Measurements from ENCODE around the gene ANKRD7.
"Not testable (repeated sequence)": the region's sequence is repeated elsewhere in the genome, so short reads cannot be mapped to it uniquely, and the experiment has no call there.

The ANKRD7 gene

DNA sequence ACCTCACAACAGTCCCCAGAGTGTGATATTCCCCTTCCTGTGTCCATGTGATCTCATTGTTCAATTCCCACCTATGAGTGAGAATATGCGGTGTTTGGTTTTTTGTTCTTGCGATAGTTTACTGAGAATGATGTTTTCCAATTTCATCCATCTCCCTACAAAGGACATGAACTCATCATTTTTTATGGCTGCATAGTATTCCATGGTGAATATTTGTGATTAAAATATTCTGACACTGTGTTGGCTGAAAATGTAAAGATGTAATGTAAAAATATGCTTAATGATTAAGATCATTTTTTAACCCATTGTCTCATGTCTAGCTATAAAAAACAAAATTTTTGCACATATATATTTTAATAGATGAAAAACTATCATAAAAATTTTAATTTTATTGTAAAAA lies 15.8 kb downstream of the ANKRD7 start:
- not testable (repeated sequence) for FAIRE-seq

DNA sequence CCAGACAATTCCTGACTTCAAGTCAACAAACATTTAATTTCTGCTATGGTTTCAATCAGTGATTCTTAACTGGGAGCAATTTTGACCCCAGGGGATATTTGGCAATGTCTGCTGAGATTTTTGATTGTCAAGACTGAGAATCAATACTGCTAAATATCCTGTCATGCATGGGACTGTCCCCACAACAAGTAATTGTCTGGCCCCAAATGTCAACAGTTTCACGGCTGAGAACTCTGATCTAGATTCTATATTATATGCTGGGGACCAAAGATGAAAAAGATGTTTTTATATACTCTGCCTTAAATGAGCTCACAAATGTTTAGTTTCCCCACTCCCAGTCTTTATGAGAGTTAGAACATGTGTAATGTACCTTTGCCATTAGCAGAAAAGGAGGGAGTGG lies 19.2 kb downstream of the ANKRD7 start:
- FAIRE-seq = no peak

DNA sequence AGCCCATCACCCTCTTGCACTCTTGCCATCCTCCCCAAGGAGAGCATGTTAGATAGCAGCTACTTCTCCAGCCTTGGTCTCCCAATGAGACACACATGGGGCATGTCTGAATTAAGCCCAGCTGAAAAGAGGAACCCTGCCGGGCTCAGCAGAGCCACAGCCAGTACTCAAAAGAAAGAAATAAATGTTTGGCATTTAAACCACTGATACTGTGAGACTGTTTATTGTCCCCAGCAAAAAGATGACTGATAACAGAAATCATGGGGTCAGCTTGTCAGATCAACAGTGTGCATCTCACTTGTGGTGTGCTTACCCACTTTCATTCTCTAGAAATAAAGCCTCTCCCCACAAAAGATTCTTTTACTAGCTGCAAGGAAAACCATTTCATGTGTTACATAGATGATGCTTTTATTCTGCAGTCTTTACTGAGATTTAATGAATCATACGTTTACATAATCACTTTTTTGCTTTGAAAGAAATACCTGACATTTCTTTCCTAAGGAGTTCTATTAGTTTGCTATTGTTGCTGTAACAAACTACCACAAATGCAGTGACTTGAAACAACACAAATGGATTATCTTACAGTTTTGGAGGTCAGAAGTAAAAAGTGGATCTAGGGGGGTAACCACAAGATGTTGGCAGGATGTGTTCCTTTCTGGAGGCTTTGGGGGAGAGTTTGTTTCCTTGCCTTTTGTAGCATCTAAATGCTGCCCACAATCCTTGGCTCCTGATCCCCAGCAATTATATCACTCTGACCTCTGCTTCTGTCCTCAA lies 20.9 kb downstream of the ANKRD7 start:
- FAIRE-seq = no peak

- peak; percentile 6 for FAIRE-seq
Measured at GRCh38 chr7:118250860-118251494, 26.5 kb downstream of the ANKRD7 start.

DNA sequence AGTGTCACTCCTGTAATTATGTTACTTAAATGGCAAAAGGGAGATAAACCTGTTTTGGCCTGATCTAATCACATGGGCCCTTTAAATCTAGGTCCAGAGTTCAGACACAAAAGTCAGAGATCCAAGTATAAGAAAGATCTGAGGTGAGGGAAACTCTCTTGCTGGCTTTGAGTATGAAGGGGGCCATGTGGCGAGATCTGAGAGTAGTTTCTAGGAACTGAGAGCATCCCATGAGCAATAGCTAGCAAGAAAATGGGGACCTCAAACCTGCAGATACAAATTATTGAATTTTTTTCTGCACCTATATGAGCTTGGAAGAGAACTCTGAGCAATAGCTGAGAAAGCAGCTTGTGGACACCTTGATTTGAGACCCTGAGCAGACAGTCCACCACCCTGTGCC lies 27.6 kb downstream of the ANKRD7 start:
- no peak for FAIRE-seq

DNA sequence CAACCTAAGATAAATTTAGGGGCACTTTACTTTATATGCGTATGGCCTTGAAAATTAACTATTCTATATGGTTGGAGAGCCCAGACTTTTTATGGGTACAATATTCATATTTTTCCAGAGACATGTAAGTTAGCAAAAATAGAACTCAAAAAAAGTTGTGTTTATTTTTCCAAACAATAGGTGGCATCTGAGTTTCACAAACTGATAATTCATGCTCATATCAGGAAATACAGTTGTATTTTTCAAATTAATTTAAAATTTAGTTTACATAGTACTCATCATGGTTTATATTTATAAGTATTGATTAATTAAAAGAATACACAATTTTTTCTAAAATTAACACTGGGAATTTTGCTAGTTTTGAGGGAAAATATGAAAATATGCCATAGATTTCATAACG lies 34.6 kb downstream of the ANKRD7 start:
- peak; percentile 49 for FAIRE-seq

DNA sequence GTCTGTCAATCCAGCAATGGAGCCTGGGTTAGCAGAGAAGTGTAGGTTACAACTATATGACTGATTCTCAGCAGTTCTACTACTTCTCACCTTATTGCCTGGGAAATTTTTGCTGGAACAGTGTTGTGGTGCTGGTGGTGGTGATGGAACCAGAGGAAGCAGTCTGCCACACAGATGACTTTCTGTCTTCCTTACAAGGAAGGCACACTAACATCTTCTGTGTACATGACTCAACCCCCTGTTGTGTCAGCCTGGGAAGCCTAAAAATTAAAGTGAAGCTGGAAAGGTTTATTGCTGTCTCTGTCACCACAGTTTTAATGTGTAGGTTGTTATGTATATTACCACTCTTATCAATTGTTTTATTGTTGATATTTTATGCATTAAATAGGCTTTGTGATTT lies 40.3 kb downstream of the ANKRD7 start:
- FAIRE-seq = no peak

DNA sequence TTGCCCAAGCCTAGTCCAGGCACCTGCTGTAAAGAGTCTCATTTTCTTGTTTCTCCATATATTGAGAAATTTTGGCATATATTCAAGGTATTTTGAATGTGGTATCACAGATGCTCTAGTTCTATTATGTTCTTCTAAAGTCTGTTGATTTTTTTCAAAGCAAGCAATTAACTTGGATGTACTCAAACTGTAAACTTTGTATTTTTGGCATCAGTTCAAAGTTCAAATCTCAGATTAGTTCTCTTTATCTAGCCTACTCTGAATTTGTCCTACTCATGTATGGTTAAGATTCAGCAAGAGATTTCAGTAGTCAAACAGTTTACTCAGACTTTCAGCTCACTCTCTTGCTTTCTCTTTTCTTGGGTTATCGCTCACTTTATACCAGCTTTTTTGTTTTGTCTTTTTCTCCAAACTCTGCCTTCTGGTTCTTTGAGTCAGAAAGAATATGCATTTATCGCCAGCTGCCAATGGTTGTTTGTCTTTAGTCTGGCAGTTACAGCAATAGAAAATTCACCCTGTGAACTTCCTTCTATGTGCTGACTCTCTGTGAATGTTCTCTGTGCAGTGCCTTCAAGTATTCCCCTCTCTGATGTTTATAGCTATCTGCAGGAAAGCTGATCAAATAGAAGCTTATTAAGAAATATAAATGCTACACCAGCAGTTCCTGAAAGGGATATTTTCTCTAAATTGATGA lies 56.0 kb downstream of the ANKRD7 start:
- no peak for FAIRE-seq

GRCh38 chr7:118281196-118281595 lies 56.7 kb downstream of the ANKRD7 start:
- FAIRE-seq = no peak

- FAIRE-seq = no peak
Measured at GRCh38 chr7:118285358-118285757, 60.9 kb downstream of the ANKRD7 start.

DNA sequence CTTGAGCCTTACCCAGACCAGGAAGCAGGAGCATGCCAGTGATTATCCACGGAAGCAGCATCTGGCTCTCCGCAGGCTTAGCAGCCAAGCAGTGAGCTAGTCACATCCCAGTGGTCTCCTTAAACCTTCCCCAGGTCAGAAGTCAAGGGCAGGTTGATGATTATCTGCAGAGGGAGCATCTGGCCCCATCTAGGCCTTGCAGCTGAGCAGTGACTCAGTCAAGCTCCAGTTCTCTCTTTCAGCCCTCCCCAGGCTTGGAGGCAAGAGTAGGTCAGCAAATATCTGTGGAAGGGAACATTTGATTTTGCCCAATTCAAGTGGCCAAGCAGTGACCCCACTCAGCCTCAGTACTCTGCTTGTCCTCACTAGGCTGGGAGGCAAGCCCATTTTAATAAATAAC lies 61.6 kb downstream of the ANKRD7 start:
- FAIRE-seq = no peak

DNA sequence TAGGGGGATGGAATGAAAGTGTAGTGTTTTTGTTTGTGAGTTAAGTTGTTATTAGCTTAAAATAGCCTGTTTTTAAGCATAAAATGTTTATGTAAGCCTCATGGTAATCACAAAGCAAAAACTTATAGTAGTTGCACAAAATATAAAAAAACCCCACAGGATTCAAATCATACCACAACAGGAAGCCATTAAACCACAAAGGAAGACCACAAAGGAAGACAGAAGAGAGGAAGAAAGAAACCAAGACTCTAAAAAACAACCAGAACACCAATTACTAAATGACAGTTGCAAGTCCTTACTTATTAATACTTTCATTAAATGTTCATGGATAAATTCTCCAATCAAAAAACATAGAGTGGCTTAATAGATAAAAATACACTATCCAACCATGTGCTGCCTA lies 63.6 kb downstream of the ANKRD7 start:
- FAIRE-seq = no peak

DNA sequence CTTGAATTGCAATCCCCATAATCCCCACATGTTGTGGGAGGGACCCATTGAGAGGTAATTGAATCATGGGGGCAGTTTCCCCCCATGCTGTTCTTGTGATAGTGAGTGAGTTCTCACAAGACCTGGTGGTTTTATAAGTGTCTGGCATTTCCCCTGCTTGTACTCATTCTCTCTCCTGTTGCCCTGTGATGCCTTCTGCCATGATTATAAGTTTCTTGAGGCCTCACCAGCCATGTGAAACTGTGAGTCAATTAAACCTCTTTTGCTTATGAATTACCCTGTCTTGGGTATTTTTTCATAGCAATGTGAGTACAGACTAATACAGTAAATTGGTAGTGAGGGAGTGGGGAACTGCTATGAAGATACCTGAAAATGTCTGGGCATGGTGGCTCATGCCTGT lies 65.0 kb downstream of the ANKRD7 start:
- FAIRE-seq = no peak

All from G401.6 (cell line).